Neural cell (in vitro differentiated cells): ENCODE results near the gene CHCHD3. TPM values are rescaled to one million over a fixed set of nuclear protein-coding genes. Genes with fewer than 3 reads are reported as not detected.

Source experiments
- H2AFZ ChIP-seq: fragments of 200-600, 300-800 bp; sonication (generic), shearing (Covaris generic); 2 replicates; pipeline ENCODE4 v1.6.0; 2014; ENCODE audit warnings: low read depth, mild to moderate bottlenecking, antibody characterized with exemption, low read length, moderate library complexity
- H3F3A ChIP-seq: fragments of 200-600 bp; shearing (Covaris generic); 2 replicates; pipeline ENCODE4 v1.6.1; 2016; ENCODE audit warnings: mild to moderate bottlenecking, moderate library complexity, mixed read lengths, antibody characterized with exemption, low read length; ENCODE audit not compliant: insufficient read depth, poor library complexity, severe bottlenecking
- H3K27ac ChIP-seq: fragments of 200-600, 300-800 bp; sonication (generic), shearing (Covaris generic); 2 replicates; pipeline ENCODE4 v1.5.1; 2014; ENCODE audit warnings: mild to moderate bottlenecking, low read length, moderate library complexity
- H3K27me3 ChIP-seq: fragments of 300-800, 200-600 bp; sonication (generic), shearing (Covaris generic); 2 replicates; pipeline ENCODE4 v1.6.0; 2014; ENCODE audit warnings: mild to moderate bottlenecking, low read depth, low read length, moderate library complexity; ENCODE audit not compliant: insufficient read depth
- H3K36me3 ChIP-seq: fragments of 300-800, 200-600 bp; sonication (generic), shearing (Covaris generic); 2 replicates; pipeline ENCODE4 v1.5.1; 2014; ENCODE audit warnings: mild to moderate bottlenecking, antibody characterized with exemption, low read length, moderate library complexity; ENCODE audit not compliant: insufficient read depth
- H3K4me2 ChIP-seq: fragments of 300-800, 200-600 bp; sonication (generic), shearing (Covaris generic); 2 replicates; pipeline ENCODE4 v1.6.0; 2014; ENCODE audit warnings: mild to moderate bottlenecking, low read length
- H3K4me3 ChIP-seq: fragments of 300-800, 200-600 bp; sonication (generic), shearing (Covaris generic); 2 replicates; pipeline ENCODE4 v1.5.1; 2014; ENCODE audit warnings: mild to moderate bottlenecking, low read length, moderate library complexity
- H3K79me2 ChIP-seq: fragments of 200-600 bp; shearing (Covaris generic); replicated peaks from 2 replicates; pipeline ENCODE4 v1.6.0; 2014; ENCODE audit warnings: mild to moderate bottlenecking, low read length, moderate library complexity; ENCODE audit not compliant: insufficient read depth
- H3K9ac ChIP-seq: fragments of 300-800, 200-600 bp; sonication (generic), shearing (Covaris generic); 2 replicates; pipeline ENCODE4 v1.6.1; 2016; ENCODE audit warnings: mild to moderate bottlenecking, low read length, mixed read lengths
- H3K9me2 ChIP-seq: fragments of 200-600 bp; shearing (Covaris generic); 2 replicates; pipeline ENCODE4 v1.6.1; 2016; ENCODE audit warnings: mild to moderate bottlenecking, low read length, mixed read lengths; ENCODE audit not compliant: insufficient read depth
- H3K9me3 ChIP-seq: fragments of 200-600, 300-800 bp; sonication (generic), shearing (Covaris generic); 2 replicates; pipeline ENCODE4 v1.6.1; 2016; ENCODE audit warnings: mild to moderate bottlenecking, mixed run types, low read length, moderate library complexity, mixed read lengths
- H4K20me1 ChIP-seq: fragments of 200-600 bp; shearing (Covaris generic); 2 replicates; pipeline ENCODE4 v1.6.1; 2016; ENCODE audit warnings: mild to moderate bottlenecking, mixed run types; ENCODE audit not compliant: insufficient read depth
- CTCF ChIP-seq: fragments of 450-650 bp; IDR thresholded peaks from 2 replicates; pipeline ENCODE4 v1.5.1; 2014; ENCODE audit warnings: antibody characterized with exemption, mild to moderate bottlenecking, moderate library complexity; ENCODE audit not compliant: poor library complexity, severe bottlenecking
- EP300 ChIP-seq: fragments of 450-650 bp; conservative IDR thresholded peaks from 2 replicates; pipeline ENCODE4 v1.6.1; 2014; ENCODE audit warnings: antibody characterized with exemption, mild to moderate bottlenecking, moderate library complexity; ENCODE audit not compliant: poor library complexity, severe bottlenecking
- EZH2 ChIP-seq: fragments of 200-600, 300-800 bp; shearing (Covaris generic), sonication (generic); IDR thresholded peaks from 2 replicates; pipeline ENCODE4 v1.6.1; 2014; ENCODE audit warnings: antibody characterized with exemption, low read length, borderline replicate concordance, mild to moderate bottlenecking; ENCODE audit not compliant: insufficient read depth, poor library complexity, severe bottlenecking
- MXI1 ChIP-seq: fragments of 450-650 bp; conservative IDR thresholded peaks from 2 replicates; pipeline ENCODE4 v1.6.1; 2014; ENCODE audit warnings: antibody characterized with exemption, mild to moderate bottlenecking; ENCODE audit not compliant: poor library complexity, severe bottlenecking
- POLR2AphosphoS5 ChIP-seq: IDR thresholded peaks from 2 replicates; pipeline ENCODE4 v1.6.1; 2012
- RAD21 ChIP-seq: fragments of 450-650 bp; conservative IDR thresholded peaks from 2 replicates; pipeline ENCODE4 v1.6.1; 2014; ENCODE audit warnings: antibody characterized with exemption, mild to moderate bottlenecking, moderate library complexity
- SMC3 ChIP-seq: fragments of 450-650 bp; conservative IDR thresholded peaks from 2 replicates; pipeline ENCODE4 v1.6.1; 2014; ENCODE audit warnings: antibody characterized with exemption, mild to moderate bottlenecking, moderate library complexity; ENCODE audit not compliant: poor library complexity
- TAF1 ChIP-seq: IDR thresholded peaks from 2 replicates; pipeline ENCODE4 v1.6.1; 2012; ENCODE audit warnings: low read depth
- polyA plus RNA-seq: library from polyadenylated mRNA; depleted of rRNA; stranded (reverse); fragments of >200 nt; gene quantifications from 2 replicates; pipeline ENCODE4 v1.2.3, GENCODE V29; 2014
- TF ChIP-seq, protein P1 (sequence below): IDR thresholded peaks from 2 replicates; pipeline ENCODE4 v1.6.1; 2012; ENCODE audit warnings: borderline replicate concordance

CHCHD3 gene
- polyA plus RNA-seq, 1 donor from 2014 or later, result 89.9 TPM

DNA sequence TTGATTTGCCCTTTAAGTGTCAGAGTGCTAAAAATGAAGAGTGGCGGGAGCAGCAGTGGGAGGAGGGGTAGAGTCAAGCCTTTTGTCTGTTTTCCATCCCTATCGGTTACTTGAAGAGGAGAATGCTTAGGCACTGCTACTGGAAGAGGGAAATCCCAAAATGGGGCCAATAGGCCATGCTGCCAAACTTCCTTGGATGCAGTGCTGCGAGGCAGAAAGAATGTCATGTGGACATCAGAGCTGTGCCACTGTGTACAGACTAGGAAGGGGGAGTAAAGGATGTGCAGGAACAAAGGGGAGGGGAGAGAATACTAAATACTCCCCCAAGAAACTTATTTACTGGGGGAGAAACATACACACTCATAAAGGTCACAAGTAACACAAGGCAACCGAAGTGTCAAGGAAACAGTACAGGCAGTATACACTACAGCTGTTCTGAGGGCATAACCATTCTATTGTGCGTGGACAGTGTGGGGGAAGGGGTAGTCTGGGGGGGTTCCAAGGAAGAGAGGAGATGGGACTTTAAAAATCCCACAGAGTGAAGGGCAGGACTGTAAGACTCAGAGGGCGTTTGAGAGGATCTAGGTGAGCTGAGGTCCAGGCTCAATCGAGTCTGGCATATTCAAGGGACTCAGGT, 276.9 kb downstream of the CHCHD3 start:
- Histone ChIP-seq H3K4me3 (no peak overlapping the region), H2AFZ (no peak overlapping the region)

GRCh38 chr7:132800522-132800921, 281.4 kb downstream of the CHCHD3 start:
- Histone ChIP-seq H3K4me3 (no peak overlapping the region), H4K20me1 (no peaks in the 10 kb centered on the region), H3F3A (no peaks in the 10 kb centered on the region), H3K9ac (no peak overlapping the region), H3K27ac (no peak overlapping the region), H3K36me3 (no peaks in the 10 kb centered on the region), H3K9me3 (no peaks in the 10 kb centered on the region), H3K9me2 (no peaks in the 10 kb centered on the region), H3K4me2 (no peak overlapping the region), H3K79me2 (no peaks in the 10 kb centered on the region), H3K27me3 (no peaks in the 10 kb centered on the region), H2AFZ (no peak overlapping the region)
- TF ChIP-seq POLR2AphosphoS5 (no peak), MXI1 (no peak), EZH2 (no peak), CTCF (no peak), SMC3 (no peak), EP300 (no peak), RAD21 (no peak)
- TF ChIP-seq, protein P1, sequence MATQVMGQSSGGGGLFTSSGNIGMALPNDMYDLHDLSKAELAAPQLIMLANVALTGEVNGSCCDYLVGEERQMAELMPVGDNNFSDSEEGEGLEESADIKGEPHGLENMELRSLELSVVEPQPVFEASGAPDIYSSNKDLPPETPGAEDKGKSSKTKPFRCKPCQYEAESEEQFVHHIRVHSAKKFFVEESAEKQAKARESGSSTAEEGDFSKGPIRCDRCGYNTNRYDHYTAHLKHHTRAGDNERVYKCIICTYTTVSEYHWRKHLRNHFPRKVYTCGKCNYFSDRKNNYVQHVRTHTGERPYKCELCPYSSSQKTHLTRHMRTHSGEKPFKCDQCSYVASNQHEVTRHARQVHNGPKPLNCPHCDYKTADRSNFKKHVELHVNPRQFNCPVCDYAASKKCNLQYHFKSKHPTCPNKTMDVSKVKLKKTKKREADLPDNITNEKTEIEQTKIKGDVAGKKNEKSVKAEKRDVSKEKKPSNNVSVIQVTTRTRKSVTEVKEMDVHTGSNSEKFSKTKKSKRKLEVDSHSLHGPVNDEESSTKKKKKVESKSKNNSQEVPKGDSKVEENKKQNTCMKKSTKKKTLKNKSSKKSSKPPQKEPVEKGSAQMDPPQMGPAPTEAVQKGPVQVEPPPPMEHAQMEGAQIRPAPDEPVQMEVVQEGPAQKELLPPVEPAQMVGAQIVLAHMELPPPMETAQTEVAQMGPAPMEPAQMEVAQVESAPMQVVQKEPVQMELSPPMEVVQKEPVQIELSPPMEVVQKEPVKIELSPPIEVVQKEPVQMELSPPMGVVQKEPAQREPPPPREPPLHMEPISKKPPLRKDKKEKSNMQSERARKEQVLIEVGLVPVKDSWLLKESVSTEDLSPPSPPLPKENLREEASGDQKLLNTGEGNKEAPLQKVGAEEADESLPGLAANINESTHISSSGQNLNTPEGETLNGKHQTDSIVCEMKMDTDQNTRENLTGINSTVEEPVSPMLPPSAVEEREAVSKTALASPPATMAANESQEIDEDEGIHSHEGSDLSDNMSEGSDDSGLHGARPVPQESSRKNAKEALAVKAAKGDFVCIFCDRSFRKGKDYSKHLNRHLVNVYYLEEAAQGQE, result no peak

More for the DNA sequence above, 276.9 kb downstream of the CHCHD3 start:
- Histone ChIP-seq H3K27me3 (no peaks in the 10 kb centered on the region), H3K4me2 (no peak overlapping the region), H3F3A (no peaks in the 10 kb centered on the region), H3K27ac (no peak overlapping the region), H3K9me2 (no peaks in the 10 kb centered on the region), H4K20me1 (no peaks in the 10 kb centered on the region), H3K9me3 (no peaks in the 10 kb centered on the region), H3K36me3 (no peaks in the 10 kb centered on the region), H3K79me2 (no peaks in the 10 kb centered on the region), H3K9ac (no peak overlapping the region)
- no peak for TF ChIP-seq EZH2
- no peak for TF ChIP-seq SMC3
- TF ChIP-seq CTCF, result no peak
- TF ChIP-seq EP300, result no peak
- TF ChIP-seq TAF1, result no peak
- no peak for TF ChIP-seq MXI1
- no peak for TF ChIP-seq POLR2AphosphoS5
- TF ChIP-seq, protein P1, result no peak
- TF ChIP-seq RAD21, result no peak
